HG02852 (cell line): Measurements from ENCODE around the gene PARD3.

ENCODE experiments used
- ATAC-seq: cut with Tn5 transposase; IDR thresholded peaks from one replicate; pipeline ENCODE4 v1.9.1; 2021; ENCODE audit warnings: mild to moderate bottlenecking, moderate library complexity; ENCODE audit not compliant: unreplicated experiment

Gene PARD3

DNA sequence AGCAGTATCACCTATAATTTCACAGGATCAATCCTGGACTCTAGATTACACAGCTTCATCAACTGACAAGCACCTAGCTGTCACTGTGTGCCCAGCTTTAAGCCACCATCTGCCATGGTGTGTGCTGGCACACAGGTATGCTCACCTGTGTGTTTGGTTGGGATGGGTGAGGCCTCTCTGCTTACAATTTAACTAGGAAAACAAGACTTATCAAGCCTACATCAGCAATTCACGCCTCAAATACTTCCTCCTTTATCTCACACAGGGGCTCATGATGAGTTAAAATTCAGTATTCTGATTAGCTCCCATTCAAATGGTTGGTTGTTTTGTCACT is 608.2 kb downstream of the PARD3 start:
- ATAC-seq = no peak

DNA sequence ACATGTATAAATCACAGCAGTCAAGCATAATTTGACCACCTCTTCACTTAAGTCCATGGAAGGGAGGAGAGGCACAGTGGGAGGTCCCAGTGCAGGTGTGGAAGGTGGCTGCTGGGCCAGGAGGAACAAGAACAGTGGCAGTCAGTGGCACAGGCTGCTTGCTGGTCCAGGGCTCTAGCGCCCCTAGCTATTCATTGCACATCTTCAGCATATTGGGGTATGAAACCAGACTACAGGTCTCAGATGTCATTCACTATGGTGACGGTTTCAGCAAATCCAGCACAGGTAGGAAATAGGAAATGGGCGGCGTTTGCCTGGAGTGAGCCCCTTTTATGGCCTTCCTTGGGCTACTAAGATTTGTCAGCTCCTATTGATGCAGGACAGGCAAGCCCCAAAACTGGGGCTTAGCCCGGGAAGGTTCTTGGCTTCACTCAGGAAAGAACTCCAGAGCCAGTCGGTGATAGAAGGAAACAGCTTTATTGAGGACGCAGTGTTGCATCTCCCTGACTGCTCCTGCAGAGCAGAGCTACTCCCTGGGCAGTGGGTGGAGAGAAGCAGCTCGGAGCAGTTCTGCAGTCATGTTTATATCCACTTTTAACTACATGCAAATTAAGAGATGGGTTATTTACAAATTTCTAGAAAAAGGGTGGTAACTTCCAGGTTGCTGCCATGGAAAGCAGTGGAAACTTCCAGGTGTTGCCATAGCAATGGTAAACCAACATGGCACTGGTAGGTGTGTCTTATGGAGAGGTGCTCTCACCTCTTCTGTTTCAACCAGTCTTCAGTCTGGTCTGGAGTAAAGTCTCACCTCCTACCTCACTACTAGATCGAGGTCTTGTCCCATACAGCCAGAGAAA is 608.8 kb downstream of the PARD3 start:
- ATAC-seq = no peak

- no peak for ATAC-seq
These were observed 609.6 kb downstream of the PARD3 start for GRCh38 chr10:34205452-34205851.

DNA sequence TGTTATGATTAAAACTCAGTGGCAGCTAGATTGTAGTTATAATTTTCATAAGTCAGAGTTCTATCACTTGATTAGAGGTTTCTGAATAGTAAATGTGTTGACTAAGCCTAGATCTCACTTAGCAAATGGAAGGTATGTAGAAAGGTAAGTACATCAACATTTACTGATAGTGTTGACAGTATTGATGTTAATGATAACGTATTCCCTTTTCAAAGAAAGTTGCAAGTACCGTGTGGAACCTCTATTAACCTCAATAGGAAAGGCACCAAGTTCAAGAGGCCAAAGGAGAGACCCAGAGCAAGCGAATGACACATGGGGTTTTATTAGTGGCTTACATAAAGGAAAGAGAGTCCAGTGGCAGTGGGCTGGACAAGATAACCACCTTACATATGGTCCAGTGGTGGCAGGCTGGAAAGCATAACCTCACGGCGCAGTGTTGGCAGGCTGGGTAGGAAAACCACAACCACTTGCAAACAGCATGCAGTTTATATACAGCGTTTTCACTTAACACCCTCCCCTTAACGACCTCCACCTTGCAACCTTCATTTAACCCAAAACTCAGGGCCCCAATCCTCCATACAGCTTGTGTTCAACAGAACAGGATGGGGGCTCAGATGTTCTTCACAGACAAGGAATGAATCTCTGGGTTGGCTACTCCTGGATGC is 611.0 kb downstream of the PARD3 start:
- no peak for ATAC-seq

DNA sequence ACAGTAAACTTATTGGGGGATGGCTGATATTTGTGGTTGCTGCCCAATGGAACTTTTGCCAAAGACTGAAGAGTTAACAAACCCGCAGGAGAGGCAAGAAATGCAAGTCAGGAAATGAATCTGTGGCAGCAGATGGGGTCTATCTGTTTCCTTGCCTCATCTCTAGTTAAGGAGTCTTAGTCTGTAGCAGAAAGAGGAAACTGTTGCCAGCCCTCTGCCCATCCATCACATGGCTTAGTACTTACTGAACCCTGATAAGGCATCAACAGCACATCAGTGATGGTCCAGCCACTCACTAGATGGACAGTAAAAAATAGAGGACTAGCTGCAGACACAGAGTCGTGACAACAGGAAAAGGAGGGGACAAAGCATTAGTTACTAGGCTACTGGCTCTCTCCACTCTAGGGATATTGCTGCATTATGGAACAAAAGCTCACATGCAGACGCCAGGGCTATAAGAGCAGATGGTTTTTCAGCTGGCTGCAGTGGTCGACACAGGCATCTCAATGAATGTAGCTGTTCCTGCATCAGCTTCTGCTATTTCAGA is 614.7 kb downstream of the PARD3 start:
- no peak for ATAC-seq

GRCh38 chr10:34198953-34199352 is 616.1 kb downstream of the PARD3 start:
- ATAC-seq = no peak

DNA sequence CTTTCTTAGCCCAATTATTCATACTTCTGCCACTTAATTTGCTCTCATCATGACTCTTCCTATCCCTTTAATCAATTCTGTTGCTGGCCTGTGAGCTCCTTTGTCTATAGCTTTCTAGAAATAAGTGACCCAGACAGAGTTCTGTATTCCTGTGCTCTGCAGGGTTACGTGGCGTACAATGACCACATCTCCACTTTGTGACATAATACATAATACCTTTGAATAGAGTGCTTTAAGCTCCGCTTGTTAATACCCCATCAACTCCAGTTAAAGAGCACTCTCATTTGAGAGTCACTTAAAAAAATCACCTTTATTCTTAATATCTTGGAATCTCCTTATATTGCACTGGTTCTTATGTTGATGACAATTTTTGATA is 619.0 kb downstream of the PARD3 start:
- no peak for ATAC-seq

DNA sequence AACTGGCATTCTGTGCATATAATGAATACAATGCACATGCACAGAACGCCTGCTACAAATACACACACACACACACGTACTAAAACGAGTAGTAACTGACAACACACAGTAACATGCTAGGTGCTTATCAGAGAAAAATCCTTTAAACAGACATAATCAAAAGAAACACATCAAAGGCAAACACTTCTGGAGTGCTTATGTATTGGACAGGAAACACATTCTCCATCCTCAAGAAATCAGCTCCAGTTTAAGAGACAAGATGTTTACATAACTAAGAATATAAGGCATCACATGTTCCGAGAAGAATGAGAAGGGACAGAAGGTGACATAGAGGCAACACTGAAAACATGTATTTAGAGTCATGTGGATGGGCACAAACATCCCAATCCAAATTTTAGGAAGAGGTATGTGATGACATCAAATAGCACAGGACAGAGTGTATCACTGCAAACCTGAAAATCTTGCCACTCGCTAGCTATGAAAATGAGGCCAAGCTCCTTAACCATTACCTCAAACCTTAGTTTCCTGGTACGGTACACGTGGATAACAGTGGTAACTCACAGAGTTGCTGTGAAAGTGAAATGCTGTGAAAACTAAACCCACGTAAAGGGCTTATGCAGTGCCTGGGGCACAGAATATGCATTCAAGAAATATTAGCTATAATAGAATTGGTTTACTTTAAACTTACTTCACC is 619.6 kb downstream of the PARD3 start:
- ATAC-seq = no peak

DNA sequence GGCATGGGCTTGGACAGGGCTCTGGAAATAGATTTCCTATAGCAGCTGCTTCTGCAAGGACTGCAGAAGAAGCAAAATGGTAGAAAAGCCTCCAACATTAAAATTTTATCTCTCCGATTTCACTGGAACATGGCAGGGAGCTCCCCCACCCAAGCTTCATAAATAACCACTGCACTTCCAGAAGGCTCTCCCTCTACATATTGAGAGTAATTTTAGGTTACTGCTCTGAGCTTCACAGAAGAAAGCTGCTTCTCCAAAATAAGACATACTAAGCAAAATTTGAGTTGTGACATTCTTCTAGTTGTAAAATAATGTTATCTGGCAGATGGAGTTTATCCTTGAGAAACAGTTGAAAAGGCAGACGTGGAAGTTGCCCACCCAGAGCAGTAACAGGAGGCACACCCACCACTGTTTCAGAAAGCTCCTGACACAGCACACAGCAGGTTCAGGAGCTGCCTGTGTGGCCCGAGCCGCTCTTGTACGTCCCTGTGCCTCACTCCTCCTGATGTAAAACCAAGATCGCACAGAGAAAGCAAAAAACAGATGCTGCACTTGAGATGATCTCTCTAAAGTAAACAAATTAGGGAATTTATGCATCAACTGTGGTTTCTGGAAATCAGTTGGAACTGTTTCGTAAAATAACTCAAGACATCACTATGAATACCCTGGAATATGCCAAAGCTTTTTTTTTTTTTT is 621.0 kb downstream of the PARD3 start:
- no peak for ATAC-seq

DNA sequence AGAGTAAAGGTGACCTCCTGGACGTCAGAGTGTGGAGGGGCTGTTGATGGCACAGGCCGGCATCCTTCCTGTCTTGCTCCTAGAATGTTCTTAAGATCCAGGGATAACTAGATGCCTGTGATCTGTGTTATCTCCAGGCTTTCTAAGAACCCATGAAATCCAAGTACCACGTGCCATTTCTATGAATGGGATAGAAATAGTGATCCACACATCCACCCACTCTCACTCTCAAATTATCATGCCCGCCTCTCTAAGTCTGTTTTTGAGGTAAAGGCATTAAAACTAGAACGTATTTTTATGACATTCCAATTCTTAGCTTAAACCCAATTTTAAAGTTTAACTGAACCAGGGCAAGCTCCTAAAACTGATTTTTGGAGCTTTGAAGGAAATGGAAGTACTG is 622.5 kb downstream of the PARD3 start:
- ATAC-seq = no peak

GRCh38 chr10:34191406-34191805 is 623.7 kb downstream of the PARD3 start:
- no peak for ATAC-seq

DNA sequence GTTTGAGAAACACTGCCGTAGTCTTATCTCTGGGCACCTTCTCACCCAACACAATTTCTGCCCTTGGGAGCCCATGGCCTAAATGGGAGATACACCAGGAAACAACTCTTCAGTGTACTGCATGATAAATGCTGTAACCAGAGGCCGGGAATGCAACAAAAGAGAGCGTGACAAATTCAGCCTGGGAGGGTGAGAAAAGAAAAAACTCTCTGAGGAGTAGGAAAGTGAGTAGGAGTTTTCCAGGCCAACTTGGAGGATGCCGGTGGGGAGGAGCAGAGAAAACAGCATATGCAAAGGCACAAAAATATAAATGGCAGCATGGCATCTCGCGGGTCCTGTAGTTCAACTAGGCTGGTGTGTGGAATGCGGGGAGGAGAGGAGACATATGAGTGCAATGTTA is 624.5 kb downstream of the PARD3 start:
- ATAC-seq = no peak

- ATAC-seq = no peak
These were observed 625.3 kb downstream of the PARD3 start for GRCh38 chr10:34189830-34190229.

DNA sequence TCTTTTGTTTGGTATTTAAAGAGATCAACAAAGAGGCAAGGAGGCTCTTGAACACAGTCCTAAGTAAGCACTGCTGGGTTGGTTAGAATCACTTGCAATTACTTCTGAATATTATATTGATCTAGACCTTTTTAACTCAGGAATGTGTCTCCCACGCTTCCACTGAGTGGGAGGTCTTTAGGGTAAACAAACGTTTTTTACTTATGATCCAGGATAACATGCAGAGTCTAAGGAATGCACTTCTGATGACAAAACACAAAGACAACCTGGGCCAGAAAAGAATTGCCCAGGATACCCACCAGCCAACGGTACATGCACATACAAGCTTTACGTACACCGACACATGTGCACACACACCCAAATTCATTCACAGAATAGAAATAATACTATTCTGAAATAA is 626.9 kb downstream of the PARD3 start:
- no peak for ATAC-seq

DNA sequence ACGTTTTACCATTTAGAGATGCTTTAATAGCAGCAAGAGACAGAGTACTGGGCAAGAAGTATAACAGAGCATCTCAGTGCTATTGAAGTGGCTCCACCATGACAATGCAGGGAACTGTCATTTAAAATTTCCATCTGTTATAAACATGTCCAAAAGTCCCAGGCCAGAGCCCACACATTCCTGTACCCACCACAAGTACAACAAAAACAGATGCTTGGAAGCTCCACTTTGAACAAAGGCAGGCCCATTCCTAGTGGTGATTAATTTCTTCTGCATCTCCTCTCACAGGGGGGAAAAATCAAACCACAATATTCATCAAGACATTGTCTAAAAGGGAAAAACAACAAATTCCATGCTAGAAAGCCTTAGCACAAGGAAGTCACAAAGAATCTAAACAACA is 627.9 kb downstream of the PARD3 start:
- ATAC-seq = no peak

DNA sequence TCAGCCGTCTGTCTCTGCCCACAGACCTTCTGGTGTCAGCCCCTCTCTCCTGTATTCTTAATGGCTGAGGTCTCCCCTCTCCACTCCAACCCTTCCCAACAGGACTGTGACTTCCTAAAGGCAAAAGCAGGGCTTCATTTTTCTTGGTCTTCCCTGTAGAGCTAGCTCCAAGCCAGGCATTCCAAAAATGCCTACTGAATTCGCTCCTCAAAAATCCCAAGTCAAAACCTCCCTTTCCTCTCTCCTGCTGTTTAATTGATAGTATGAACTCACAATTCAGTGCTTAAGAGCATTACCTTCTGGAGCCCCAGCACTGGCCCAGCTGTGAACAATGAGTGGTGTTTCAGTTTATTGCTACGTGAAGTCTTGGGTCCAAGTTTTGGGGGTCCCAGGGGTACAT is 628.4 kb downstream of the PARD3 start:
- ATAC-seq = no peak

- no peak for ATAC-seq
These were observed 629.1 kb downstream of the PARD3 start for GRCh38 chr10:34185998-34186397.

DNA sequence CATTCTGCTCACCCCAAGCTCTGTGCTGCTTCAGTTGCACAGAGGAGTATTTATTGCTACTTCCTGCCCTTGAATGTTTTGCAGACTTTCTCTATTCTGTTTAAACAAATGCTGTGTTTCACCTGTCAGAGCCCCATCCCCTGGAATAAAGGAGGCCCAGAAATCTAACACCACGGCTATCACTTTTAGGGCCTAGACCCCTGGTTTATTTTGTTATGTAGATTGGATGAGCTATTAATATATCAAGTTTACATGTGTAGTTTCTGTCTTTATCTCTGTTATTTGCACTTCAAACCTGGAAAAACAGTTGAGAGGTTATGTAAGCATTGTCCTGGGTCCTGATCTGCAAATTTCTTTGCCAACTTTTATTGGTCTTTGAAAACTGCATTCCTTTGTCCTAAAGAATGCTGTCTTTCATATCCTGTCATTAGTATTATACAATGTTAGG is 630.1 kb downstream of the PARD3 start:
- no peak for ATAC-seq

GRCh38 chr10:34184397-34184796 is 630.7 kb downstream of the PARD3 start:
- ATAC-seq = no peak

DNA sequence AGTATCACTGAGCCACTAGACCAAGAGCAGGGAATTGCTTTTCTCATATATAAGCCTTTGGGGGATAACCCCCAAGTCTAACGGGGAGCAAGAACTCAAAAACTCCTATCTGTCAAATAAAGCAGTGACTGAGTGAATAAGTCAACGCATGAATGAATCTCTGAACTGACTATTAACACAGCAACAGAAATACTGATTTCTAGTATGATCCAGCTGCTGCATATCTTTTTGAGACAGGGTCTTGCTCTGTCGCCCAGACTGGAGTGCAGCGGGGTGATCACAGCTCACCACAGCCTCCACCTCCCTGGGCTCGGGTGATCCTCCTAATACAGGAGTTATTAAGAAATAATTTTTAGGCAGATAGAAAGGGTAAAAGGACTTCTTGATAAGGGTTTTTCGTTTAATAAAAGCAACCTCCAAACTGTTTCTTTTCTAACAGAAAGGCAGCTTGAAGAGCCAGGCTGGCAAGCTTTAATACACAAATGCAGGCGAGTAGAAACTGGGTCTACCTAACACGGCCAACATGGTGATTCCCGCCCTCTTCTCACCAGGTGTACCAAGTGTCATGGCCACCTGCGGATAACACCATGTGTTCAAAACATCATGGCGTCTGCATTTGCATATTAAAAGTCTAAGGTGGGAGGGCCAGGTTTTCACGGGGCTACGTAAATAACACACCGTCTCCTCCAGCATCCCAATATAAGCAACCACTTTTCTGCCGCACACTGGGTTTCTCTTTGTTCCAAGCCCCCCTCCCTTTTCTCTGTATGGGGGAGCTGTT is 631.9 kb downstream of the PARD3 start:
- no peak for ATAC-seq
